HepG2 (cell line): ENCODE measurements around the gene KCNE4. TPM values are rescaled to one million over a fixed set of nuclear protein-coding genes. Genes with fewer than 3 reads are reported as not detected.

Experiments used
- ATAC-seq: fragments of 200-7000 bp; cut with Tn5 transposase; 3 replicates; pipeline ENCODE4 v1.9.1; 2020; ENCODE audit warnings: mild to moderate bottlenecking, moderate library complexity
- BruUV-seq: library from RNA; stranded (reverse); fragments of 400-500 nt; replicated peaks from 2 replicates; lab custom pipeline; 2021; lab: Mats Ljungman, UMichigan
- CTCF ChIA-PET: fragments of 300-600 bp; formaldehyde crosslinking; extraction: SDS; loops from one replicate; lab custom pipeline; 2021; ENCODE audit warnings: low total read pairs, inconsistent platforms, low intra/inter-chr PET ratio; lab: Yijun Ruan, JAX
- POLR2A ChIA-PET: fragments of 350-600 bp; sonication (Branson Sonifier 250); formaldehyde crosslinking; loops from one replicate; lab custom pipeline; 2020; ENCODE audit warnings: antibody characterized with exemption, inconsistent platforms; lab: Yijun Ruan, JAX
- DNase-seq: peaks from one replicate; pipeline ENCODE4 v3.0.0-alpha.2; 2015; ENCODE audit warnings: low spot score
- FAIRE-seq: peaks from 3 replicates; lab custom pipeline; 2011; peaks lifted over from hg19 to GRCh38; lab: Jason Lieb, UNC
- H2AFZ ChIP-seq: one replicate; pipeline ENCODE4 v1.6.1; 2011; ENCODE audit warnings: low read length, inconsistent platforms
- H3K27ac ChIP-seq: fragments of 300-600 bp; 3 replicates; pipeline ENCODE4 v1.8.0; 2011; ENCODE audit warnings: mixed run types, mild to moderate bottlenecking, mixed read lengths, low read length, inconsistent platforms; ENCODE audit not compliant: insufficient read depth; ENCODE audit errors: extremely low read length
- H3K27me3 ChIP-seq, 2 experiments: fragments of 200-600 bp in 1 of 2; 2 replicates in 1 of 2; 3 replicates in 1 of 2; pipeline versions ENCODE4 v1.6.0 to v1.8.0; 2011; ENCODE audit warnings: low read length in 2 of 2, mild to moderate bottlenecking in 2 of 2, moderate library complexity in 2 of 2, inconsistent platforms in 1 of 2; ENCODE audit not compliant: insufficient read depth in 2 of 2, control insufficient read depth in 1 of 2
- H3K36me3 ChIP-seq, 2 experiments: fragments of 200-600 bp in 1 of 2; replicated peaks in 1 of 2; 2 replicates in 1 of 2; 3 replicates in 1 of 2; pipeline versions ENCODE4 v1.5.1 to v1.8.0; 2011; ENCODE audit warnings: low read length in 2 of 2, inconsistent platforms in 1 of 2; ENCODE audit not compliant: insufficient read depth in 2 of 2, control insufficient read depth in 1 of 2
- H3K4me1 ChIP-seq: 2 replicates; pipeline ENCODE4 v1.5.1; 2012; ENCODE audit warnings: low read length, inconsistent platforms; ENCODE audit not compliant: insufficient read depth
- H3K4me2 ChIP-seq: 2 replicates; pipeline ENCODE4 v1.6.0; 2011; ENCODE audit warnings: low read depth, low read length, inconsistent platforms
- H3K4me3 ChIP-seq, 3 experiments: fragments of 200-600 bp in 1 of 3; sonication (generic), shearing (Covaris generic) in 1 of 3; replicated peaks in 1 of 3; 2 replicates each; pipeline ENCODE4 v1.5.1; 2011 to 2016; ENCODE audit warnings: low read length in 3 of 3, inconsistent platforms in 2 of 3, low read depth in 2 of 3, mild to moderate bottlenecking in 2 of 3, control low read depth in 1 of 3, mixed read lengths in 1 of 3; ENCODE audit not compliant: insufficient read depth in 1 of 3
- H3K79me2 ChIP-seq: one replicate; pipeline ENCODE4 v1.6.1; 2011; ENCODE audit warnings: low read length, inconsistent platforms; ENCODE audit not compliant: insufficient read depth
- H3K9ac ChIP-seq: 2 replicates; pipeline ENCODE4 v1.6.0; 2011; ENCODE audit warnings: mild to moderate bottlenecking, low read depth, low read length, inconsistent platforms; ENCODE audit not compliant: insufficient read depth
- H3K9me3 ChIP-seq: 2 replicates; pipeline ENCODE4 v1.5.1; 2012; ENCODE audit warnings: mild to moderate bottlenecking, low read length
- H4K20me1 ChIP-seq: 2 replicates; pipeline ENCODE4 v1.6.0; 2011; ENCODE audit warnings: inconsistent platforms, mild to moderate bottlenecking, low read length, moderate library complexity; ENCODE audit not compliant: insufficient read depth
- AHR ChIP-seq: IDR thresholded peaks from 2 replicates; pipeline ENCODE4 v1.6.1; 2018; ENCODE audit warnings: missing genetic modification reagents, missing compliant biosample characterization
- CC2D1A ChIP-seq: sonication (generic); formaldehyde crosslinking; IDR thresholded peaks from 2 replicates; pipeline ENCODE4 v1.8.1; 2023; ENCODE audit warnings: mild to moderate bottlenecking, missing genetic modification reagents
- CEBPB ChIP-seq: IDR thresholded peaks from 2 replicates; pipeline ENCODE4 v1.6.1; 2011; ENCODE audit warnings: low read depth, low read length, improper control_type of control experiment, borderline replicate concordance
- GZF1 ChIP-seq: sonication (generic); formaldehyde crosslinking; IDR thresholded peaks from 2 replicates; pipeline ENCODE4 v1.5.1; 2020; ENCODE audit warnings: mild to moderate bottlenecking, missing genetic modification reagents
- KAT8 ChIP-seq: IDR thresholded peaks from 2 replicates; pipeline ENCODE4 v1.6.1; 2016; ENCODE audit warnings: missing genetic modification reagents, missing compliant biosample characterization
- PLRG1 ChIP-seq: fragments of 450-650 bp; conservative IDR thresholded peaks from 2 replicates; pipeline ENCODE4 v1.6.1; 2016
- PTBP1 ChIP-seq: fragments of 200-400 bp; formaldehyde crosslinking; IDR thresholded peaks from 2 replicates; pipeline ENCODE4 v1.6.1; 2018; ENCODE audit warnings: low read length, low read depth; ENCODE audit not compliant: poor library complexity, severe bottlenecking
- SRF ChIP-seq: IDR thresholded peaks from 2 replicates; pipeline ENCODE4 v1.6.1; 2011; ENCODE audit warnings: mild to moderate bottlenecking, low read depth, low read length, moderate library complexity
- TAF15 ChIP-seq: fragments of 200-400 bp; formaldehyde crosslinking; IDR thresholded peaks from one replicate; pipeline ENCODE4 v1.6.1; 2018; ENCODE audit warnings: mild to moderate bottlenecking, low read depth, low read length; ENCODE audit not compliant: poor library complexity, severe bottlenecking
- TEAD2 ChIP-seq: sonication (generic); formaldehyde crosslinking; IDR thresholded peaks from 2 replicates; pipeline ENCODE4 v1.9.0; 2021; ENCODE audit warnings: missing genetic modification reagents
- ZBTB7B ChIP-seq: sonication (generic); formaldehyde crosslinking; IDR thresholded peaks from 2 replicates; pipeline ENCODE4 v1.4.0; 2020; ENCODE audit warnings: missing genetic modification reagents
- ZNF121 ChIP-seq: sonication (generic); formaldehyde crosslinking; IDR thresholded peaks from 2 replicates; pipeline ENCODE4 v1.5.0; 2020; ENCODE audit warnings: mild to moderate bottlenecking, missing genetic modification reagents
- ZNF557 ChIP-seq: sonication (generic); formaldehyde crosslinking; IDR thresholded peaks from 2 replicates; pipeline ENCODE4 v1.4.0; 2020; ENCODE audit warnings: missing genetic modification reagents
- ZNF629 ChIP-seq: sonication (generic); formaldehyde crosslinking; conservative IDR thresholded peaks from 2 replicates; pipeline ENCODE4 v1.5.0; 2020; ENCODE audit warnings: missing genetic modification reagents
- ZNF652 ChIP-seq: IDR thresholded peaks from 2 replicates; pipeline ENCODE4 v1.6.1; 2016; ENCODE audit warnings: low read depth, borderline replicate concordance
- ZNF841 ChIP-seq: sonication (generic); formaldehyde crosslinking; IDR thresholded peaks from 2 replicates; pipeline ENCODE4 v1.8.1; 2023; ENCODE audit warnings: missing genetic modification reagents, borderline replicate concordance
- ZSCAN22 ChIP-seq: sonication (generic); formaldehyde crosslinking; IDR thresholded peaks from 2 replicates; pipeline ENCODE4 v1.4.0; 2020; ENCODE audit warnings: mild to moderate bottlenecking, missing genetic modification reagents
- WGBS: methylation state at CpG from one replicate; pipeline ENCODE4 v1.1.6; 2017; ENCODE audit warnings: low lambda C conversion rate; 5-methylcytosine and 5-hydroxymethylcytosine counted together
- in situ Hi-C: cut with HindIII; loops from 2 replicates; pipeline ENCODE4 v1.10.0; 2017; ENCODE audit warnings: low pct_unique_long_range_greater_than_20kb; ENCODE audit not compliant: extremely low pct_ligation_motif_present
- intact Hi-C: fragments of 100-400 bp; cut with micrococcal nuclease; formaldehyde crosslinking; loops from one replicate; pipeline ENCODE4 v1.10.0; 2022; ENCODE audit not compliant: unreplicated experiment
- polyA plus RNA-seq, 8 experiments: library from polyadenylated mRNA; depleted of rRNA in 3 of 8; stranded (reverse) in 7 of 8; unstranded in 1 of 8; fragments of >200 nt; fragmentation: Illumina TruSeq in 4 of 8; extraction: Trizol in 4 of 8; gene quantifications; 2 replicates each; pipeline versions ENCODE4 v1.2.1 to v1.2.3, GENCODE V29; 2011 to 2016; ENCODE audit warnings: low read depth in 4 of 8, missing spikeins in 1 of 8, mixed read lengths in 1 of 8; ENCODE audit not compliant: insufficient read depth in 1 of 8
- total RNA-seq, 5 experiments: library from RNA; depleted of rRNA; stranded (reverse); fragments of >200 nt; fragmentation: Illumina TruSeq; extraction: Trizol; gene quantifications; 2 replicates each; pipeline ENCODE4 v1.2.3, GENCODE V29; 2016; ENCODE audit warnings: low read depth in 1 of 5
- TF ChIP-seq, protein P1 (sequence below): sonication (generic); formaldehyde crosslinking; IDR thresholded peaks from 2 replicates; pipeline ENCODE4 v1.9.0; 2022; ENCODE audit warnings: missing genetic modification reagents, mild to moderate bottlenecking, borderline replicate concordance
- TF ChIP-seq, protein P2 (sequence below): sonication (generic); formaldehyde crosslinking; conservative IDR thresholded peaks from 2 replicates; pipeline ENCODE4 v1.4.0; 2020; ENCODE audit warnings: missing genetic modification reagents
- TF ChIP-seq, protein P3 (sequence below): sonication (generic); formaldehyde crosslinking; IDR thresholded peaks from 2 replicates; pipeline ENCODE4 v1.8.0; 2022; ENCODE audit warnings: missing genetic modification reagents, mild to moderate bottlenecking, borderline replicate concordance

Gene KCNE4
- total and polyA plus RNA-seq, 2 of the 13 experiments (the other 11 are each of a cell fraction or from before 2014, with no cell fraction given): not detected

DNA sequence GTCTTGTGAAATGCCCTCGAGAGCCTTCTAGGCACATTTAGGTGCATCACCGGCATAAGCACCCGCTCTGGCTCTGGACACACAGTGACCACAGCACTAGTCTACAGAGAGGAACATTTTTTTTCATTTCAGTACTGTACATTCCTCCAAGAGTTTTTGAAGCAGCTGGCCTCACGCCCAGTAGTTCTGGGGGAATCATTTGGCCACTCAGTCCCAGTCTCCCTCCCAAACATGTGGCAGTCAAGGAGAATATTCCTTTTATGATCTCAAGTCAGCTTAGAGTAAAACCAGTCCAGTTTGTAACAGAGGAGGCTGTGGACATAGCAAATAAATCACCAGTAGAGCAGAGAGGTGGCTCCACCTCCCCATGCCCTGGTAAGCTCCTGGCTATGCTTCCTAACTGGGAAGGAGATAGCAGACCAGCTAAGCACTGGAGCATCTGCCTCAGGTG, 48.1 kb downstream of the KCNE4 start (continued):
- TF ChIP-seq, protein P1, sequence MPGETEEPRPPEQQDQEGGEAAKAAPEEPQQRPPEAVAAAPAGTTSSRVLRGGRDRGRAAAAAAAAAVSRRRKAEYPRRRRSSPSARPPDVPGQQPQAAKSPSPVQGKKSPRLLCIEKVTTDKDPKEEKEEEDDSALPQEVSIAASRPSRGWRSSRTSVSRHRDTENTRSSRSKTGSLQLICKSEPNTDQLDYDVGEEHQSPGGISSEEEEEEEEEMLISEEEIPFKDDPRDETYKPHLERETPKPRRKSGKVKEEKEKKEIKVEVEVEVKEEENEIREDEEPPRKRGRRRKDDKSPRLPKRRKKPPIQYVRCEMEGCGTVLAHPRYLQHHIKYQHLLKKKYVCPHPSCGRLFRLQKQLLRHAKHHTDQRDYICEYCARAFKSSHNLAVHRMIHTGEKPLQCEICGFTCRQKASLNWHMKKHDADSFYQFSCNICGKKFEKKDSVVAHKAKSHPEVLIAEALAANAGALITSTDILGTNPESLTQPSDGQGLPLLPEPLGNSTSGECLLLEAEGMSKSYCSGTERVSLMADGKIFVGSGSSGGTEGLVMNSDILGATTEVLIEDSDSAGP (CRISPR knock-in tag): no peak
- TF ChIP-seq SRF (no peak), KAT8 (no peak)
- TF ChIP-seq, protein P2, sequence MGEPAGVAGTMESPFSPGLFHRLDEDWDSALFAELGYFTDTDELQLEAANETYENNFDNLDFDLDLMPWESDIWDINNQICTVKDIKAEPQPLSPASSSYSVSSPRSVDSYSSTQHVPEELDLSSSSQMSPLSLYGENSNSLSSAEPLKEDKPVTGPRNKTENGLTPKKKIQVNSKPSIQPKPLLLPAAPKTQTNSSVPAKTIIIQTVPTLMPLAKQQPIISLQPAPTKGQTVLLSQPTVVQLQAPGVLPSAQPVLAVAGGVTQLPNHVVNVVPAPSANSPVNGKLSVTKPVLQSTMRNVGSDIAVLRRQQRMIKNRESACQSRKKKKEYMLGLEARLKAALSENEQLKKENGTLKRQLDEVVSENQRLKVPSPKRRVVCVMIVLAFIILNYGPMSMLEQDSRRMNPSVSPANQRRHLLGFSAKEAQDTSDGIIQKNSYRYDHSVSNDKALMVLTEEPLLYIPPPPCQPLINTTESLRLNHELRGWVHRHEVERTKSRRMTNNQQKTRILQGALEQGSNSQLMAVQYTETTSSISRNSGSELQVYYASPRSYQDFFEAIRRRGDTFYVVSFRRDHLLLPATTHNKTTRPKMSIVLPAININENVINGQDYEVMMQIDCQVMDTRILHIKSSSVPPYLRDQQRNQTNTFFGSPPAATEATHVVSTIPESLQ: no peak
- TF ChIP-seq, all 625 proteins: peak for 0

DNA sequence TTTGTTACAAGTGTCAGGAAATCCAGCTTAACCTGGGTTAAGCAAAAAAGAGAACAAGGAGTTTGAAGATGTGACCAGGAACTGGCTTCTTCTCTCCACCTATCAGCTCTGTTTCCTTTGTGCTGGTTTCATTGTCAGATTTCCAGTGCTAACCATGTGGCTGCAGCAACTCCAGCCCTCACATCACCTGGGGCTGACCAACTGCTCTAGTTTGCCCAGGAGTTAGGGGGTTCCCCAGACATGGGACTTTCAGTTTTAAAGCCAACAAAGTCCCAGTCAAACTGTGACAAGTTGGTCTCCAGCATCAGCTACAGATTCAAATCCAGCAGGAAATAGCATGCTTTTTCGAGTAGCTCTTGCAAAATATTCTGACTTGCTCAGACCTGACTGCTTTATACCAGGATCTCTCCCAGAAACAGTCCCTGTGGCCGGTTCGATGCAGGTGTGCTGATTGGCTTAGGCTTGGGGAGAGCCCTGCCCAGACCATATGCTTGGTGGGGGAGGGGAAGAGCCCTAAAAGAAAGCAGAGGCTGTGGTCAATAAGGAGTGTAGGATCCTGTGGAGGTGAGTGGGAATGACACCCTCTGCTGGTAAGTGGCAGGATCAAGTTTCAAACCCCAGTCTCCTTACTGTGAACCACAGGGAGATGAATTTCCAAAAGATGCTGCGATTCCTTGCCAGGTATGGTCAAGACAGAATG, 49.5 kb downstream of the KCNE4 start:
- Histone ChIP-seq H2AFZ (no peak overlapping the region), H3K4me2 (no peak overlapping the region), H3K9me3 (no peaks in the 10 kb centered on the region), H3K36me3 (no peaks in the 10 kb centered on the region), H3K79me2 (no peaks in the 10 kb centered on the region), H4K20me1 (no peaks in the 10 kb centered on the region), H3K4me1 (no peaks in the 10 kb centered on the region), H3K9ac (no peak overlapping the region), H3K27ac (no peak overlapping the region), H3K4me3 (no peak overlapping the region), H3K27me3 (0 out of 5 replicates have a peak, but pooled peaks cover 1 to 8% of the 10 kb centered on the region in 2 experiments)
- ChIA-PET CTCF (interaction anchor here (0.7 to 2.7 kb wide), 3 partner anchors 127 to 411 kb away, joined by 3 to 28 read pairs (median 11); no protein-coding TSS in a partner anchor), POLR2A (no interaction called here)
- ATAC-seq (peak; percentile 98), DNase-seq (peak; percentile 31), FAIRE-seq (peak; percentile 82)
- intact Hi-C loops (loop anchor here (1.0 kb wide), 2 partner anchors 130 to 411 kb away; no protein-coding TSS in a partner anchor), in situ Hi-C loops (loop anchor here (5.0 kb wide), 1 partner anchor 129 kb away; no protein-coding TSS in a partner anchor)
- WGBS: 0% methylated on average over 4 of the region's 4 CpGs
- BruUV-seq: no TSS peak
- peak; percentile 20; the same call in 1 of the 2 replicates for TF ChIP-seq ZNF652 (CRISPR knock-in tag)
- no peak for TF ChIP-seq GZF1 (CRISPR knock-in tag)
- TF ChIP-seq ZNF557 (CRISPR knock-in tag): no peak
- no peak for TF ChIP-seq PTBP1
- no peak for TF ChIP-seq TEAD2 (CRISPR knock-in tag)
- no peak for TF ChIP-seq TAF15
- no peak for TF ChIP-seq CEBPB
- no peak for TF ChIP-seq ZNF841 (CRISPR knock-in tag)
- no peak for TF ChIP-seq ZSCAN22 (CRISPR knock-in tag)
- no peak for TF ChIP-seq ZNF629 (CRISPR knock-in tag)
- TF ChIP-seq ZBTB7B: no peak
- TF ChIP-seq CC2D1A: no peak
- no peak for TF ChIP-seq ZNF121 (CRISPR knock-in tag)
- TF ChIP-seq PLRG1: no peak
- TF ChIP-seq, protein P3, sequence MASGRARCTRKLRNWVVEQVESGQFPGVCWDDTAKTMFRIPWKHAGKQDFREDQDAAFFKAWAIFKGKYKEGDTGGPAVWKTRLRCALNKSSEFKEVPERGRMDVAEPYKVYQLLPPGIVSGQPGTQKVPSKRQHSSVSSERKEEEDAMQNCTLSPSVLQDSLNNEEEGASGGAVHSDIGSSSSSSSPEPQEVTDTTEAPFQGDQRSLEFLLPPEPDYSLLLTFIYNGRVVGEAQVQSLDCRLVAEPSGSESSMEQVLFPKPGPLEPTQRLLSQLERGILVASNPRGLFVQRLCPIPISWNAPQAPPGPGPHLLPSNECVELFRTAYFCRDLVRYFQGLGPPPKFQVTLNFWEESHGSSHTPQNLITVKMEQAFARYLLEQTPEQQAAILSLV: no peak
- TF ChIP-seq AHR: no peak
